HAP-1 (cell line): ENCODE data around the gene IRF2.

Experiments
- DNase-seq, 2 experiments: peaks; one replicate each; pipeline ENCODE4 v3.0.0-alpha.2; 2016 to 2020; ENCODE audit warnings: low spot score in 2 of 2
- H3K27me3 ChIP-seq: fragments of 250-450 bp; sonication (Bioruptor Pico); 2 replicates; pipeline ENCODE4 v1.5.1; 2020; ENCODE audit warnings: low read depth, mild to moderate bottlenecking, moderate library complexity
- H3K36me3 ChIP-seq: fragments of 250-450 bp; sonication (Bioruptor Pico); replicated peaks from 2 replicates; pipeline ENCODE4 v1.5.1; 2020; ENCODE audit warnings: mild to moderate bottlenecking
- H3K4me1 ChIP-seq: fragments of 250-450 bp; sonication (Bioruptor Pico); 2 replicates; pipeline ENCODE4 v1.5.1; 2020; ENCODE audit warnings: mild to moderate bottlenecking
- H3K4me3 ChIP-seq: fragments of 250-450 bp; sonication (Bioruptor Pico); 2 replicates; pipeline ENCODE4 v1.5.1; 2020; ENCODE audit warnings: mild to moderate bottlenecking, moderate library complexity
- H3K9me3 ChIP-seq: fragments of 250-450 bp; sonication (Bioruptor Pico); 2 replicates; pipeline ENCODE4 v1.5.1; 2020; ENCODE audit warnings: mild to moderate bottlenecking, moderate library complexity
- in situ Hi-C: fragments of 300-500 bp; cut with MboI; formaldehyde crosslinking; loops from 3 replicates; pipeline ENCODE4 v1.14.3; 2020; ENCODE audit warnings: low sequenced_read_pairs, inconsistent platforms, mixed read lengths

IRF2 gene

DNA sequence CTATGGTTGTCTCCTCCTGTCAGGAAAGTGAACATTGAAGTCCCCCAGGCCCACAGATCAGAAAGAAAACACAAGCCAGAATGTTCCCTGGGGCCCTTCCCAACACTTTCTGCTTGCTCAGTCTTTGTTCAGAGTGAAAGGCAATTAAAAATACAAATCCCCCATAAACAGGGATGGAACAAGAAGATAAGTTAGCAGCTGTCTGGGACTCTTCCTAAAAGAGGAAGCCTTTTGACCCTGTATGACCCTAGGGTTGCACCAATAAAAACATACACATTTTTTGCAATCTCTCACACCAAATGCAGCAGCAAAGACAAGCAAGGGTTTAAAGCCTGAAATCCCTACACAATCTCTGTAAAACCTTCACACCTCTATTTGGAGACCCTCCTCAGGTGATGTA lies 22.6 kb downstream of the IRF2 start:
- in situ Hi-C loops = no loop called here
- H3K4me1 ChIP-seq = peaks cover 10% of the 10 kb centered on the region

DNA sequence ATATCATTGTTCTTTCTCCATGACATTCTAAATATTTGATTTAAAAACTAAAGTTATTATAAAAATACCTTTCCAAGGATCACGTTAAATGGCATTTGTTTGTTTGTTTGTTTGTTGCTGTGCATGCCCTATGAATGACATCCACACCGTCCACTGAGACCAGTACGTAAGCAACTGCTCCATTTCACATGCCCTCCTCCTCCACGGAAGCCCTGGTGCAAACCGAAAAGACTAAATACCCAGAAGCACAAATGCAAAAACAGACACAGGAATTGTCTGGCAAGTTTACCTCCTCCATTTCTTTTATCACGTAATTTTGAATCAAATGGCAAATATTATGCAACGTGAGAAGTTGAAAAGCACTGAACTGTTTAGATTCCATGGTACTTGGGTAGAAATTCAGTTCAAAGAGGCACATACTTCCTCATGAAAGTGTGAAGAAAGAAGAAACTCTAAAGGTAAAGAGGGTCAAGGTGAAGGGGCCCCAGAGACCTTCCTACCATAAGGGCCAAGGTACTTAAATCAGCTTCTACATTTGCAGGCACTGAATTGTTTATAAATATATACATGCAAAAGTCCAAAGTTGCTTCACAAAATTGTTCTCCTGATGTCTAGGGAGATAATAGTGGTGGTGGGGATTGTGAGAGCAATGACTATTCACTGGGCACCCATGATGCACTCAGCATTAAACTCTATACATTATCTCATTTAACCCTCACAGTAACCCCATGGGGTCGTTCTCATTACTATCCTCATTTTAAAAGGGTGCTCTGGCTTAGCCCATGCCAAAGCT lies 23.4 kb downstream of the IRF2 start:
- in situ Hi-C loops = no loop called here
- H3K27me3 ChIP-seq = no peaks in the 10 kb centered on the region
- no peaks in the 10 kb centered on the region for H3K36me3 ChIP-seq
- peaks cover 10% of the 10 kb centered on the region for H3K4me1 ChIP-seq
- H3K4me3 ChIP-seq = no peak overlapping the region
- no peaks in the 10 kb centered on the region for H3K9me3 ChIP-seq
- no peak for DNase-seq

More for the DNA sequence above, 22.6 kb downstream of the IRF2 start:
- H3K4me3 ChIP-seq = no peak overlapping the region
- peak in 1 of 2 experiments; percentile 28 for DNase-seq
- no peaks in the 10 kb centered on the region for H3K27me3 ChIP-seq
- H3K36me3 ChIP-seq = no peaks in the 10 kb centered on the region
- H3K9me3 ChIP-seq = no peaks in the 10 kb centered on the region

DNA sequence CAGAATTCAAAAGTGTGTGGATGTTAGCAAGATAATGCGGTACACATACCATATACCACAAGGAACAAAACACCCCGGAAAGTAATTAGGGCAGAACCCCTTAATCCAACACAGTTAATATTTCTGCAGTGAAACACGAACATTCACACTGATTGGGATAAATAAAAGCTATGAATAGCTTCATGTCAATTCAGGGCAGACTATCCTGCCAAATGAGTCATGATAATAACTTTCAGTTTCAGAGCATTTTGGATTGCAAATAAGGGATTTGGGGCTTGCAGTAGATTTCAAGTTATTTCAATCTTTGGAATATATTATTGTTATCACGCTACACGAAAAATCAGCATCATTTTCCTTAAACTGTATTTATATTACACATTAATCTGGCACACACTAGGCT lies 24.3 kb downstream of the IRF2 start:
- Histone ChIP-seq H3K4me3 (no peak overlapping the region), H3K4me1 (peaks cover 10% of the 10 kb centered on the region), H3K36me3 (no peaks in the 10 kb centered on the region), H3K9me3 (no peaks in the 10 kb centered on the region), H3K27me3 (no peaks in the 10 kb centered on the region)
- in situ Hi-C loops = no loop called here
- DNase-seq = no peak

DNA sequence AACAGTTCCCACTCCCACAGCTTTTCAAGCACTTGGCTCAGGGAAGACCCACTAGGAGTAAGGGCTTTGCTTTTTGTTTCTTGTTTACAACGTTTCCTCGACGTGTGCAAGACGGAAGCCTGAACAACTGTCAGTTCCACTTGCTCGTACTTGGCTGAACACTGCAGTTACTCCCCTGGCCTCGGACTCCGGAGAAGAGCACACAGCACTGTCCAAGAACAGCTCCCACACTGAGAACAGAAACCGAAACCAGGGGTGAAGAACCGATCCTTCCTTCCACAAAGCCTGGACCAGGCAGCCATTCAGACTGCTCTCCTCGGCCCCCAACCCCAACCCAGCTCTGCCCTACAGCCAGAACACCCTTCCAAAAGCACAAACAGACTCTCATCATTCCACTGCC lies 25.5 kb downstream of the IRF2 start:
- Histone ChIP-seq H3K9me3 (no peaks in the 10 kb centered on the region), H3K36me3 (no peaks in the 10 kb centered on the region), H3K27me3 (no peaks in the 10 kb centered on the region), H3K4me1 (peaks cover 10% of the 10 kb centered on the region), H3K4me3 (no peak overlapping the region)
- no peak for DNase-seq
- in situ Hi-C loops = no loop called here

DNA sequence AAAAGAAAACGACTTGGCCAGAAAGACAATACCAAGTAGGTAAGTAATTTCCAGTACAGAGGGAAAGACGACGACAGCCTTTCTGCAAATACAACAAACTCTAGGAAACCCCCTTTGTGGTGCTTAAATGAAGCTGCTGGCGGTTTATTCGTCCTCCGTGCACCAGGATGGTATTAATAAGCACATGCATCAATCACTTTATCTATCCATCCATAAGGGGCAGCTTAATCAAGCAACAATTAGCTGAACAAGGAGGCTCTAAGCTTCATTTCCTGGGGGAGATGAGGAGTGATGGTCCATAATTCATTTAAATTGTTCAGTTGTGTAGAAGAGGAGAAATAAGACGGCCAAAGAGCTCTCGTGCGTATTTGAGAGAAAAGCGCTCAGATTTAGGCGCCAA lies 26.2 kb downstream of the IRF2 start:
- Histone ChIP-seq H3K4me3 (no peak overlapping the region), H3K4me1 (peaks cover 10% of the 10 kb centered on the region), H3K9me3 (no peaks in the 10 kb centered on the region), H3K36me3 (no peaks in the 10 kb centered on the region), H3K27me3 (no peaks in the 10 kb centered on the region)
- no peak for DNase-seq
- in situ Hi-C loops = no loop called here

DNA sequence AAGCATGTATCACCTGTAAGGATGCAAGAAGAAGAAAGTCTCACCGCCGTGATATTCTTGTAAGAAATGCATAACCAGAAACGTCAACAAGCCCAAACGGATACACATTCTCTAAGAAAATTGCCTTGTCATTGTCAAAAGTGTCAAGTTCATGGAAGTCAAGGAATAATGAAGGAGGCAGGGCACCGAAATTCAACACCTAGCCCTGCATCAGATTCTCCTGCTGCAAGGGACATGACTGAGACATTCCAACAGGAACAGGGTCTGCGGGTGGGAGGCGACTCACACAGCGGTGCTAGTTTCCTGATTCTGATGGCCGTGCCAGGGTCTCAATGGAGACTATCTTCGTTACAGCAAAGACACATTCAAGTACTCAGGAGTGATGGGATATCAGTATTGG lies 26.7 kb downstream of the IRF2 start:
- H3K4me1 ChIP-seq = peaks cover 10% of the 10 kb centered on the region
- in situ Hi-C loops = no loop called here

DNA sequence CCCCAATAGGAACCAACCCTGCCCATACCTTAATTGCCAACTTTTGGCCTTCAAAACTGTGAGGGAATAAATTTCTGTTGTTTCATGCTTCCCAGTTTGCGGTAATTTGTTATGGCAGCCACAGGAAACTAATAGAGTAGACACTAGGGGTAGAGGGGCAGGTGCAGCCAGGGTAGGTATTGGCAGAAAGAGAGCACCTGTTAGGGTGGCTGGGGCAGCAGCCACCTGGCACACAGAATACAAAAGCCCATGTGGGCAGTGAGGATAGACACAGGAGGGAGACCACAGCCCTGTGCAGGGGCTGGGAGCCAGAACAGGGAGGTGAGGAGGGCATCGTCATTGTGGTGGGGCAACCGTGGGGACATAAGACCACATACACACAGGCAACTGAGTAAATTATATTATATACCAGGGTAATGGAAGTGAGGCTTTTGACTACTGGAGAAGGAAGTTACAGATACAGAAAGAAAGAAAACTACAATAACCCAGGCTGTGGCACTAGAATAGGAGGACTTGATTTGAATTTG lies 28.2 kb downstream of the IRF2 start:
- Histone ChIP-seq H3K27me3 (no peaks in the 10 kb centered on the region), H3K4me1 (peaks cover 10% of the 10 kb centered on the region), H3K4me3 (no peak overlapping the region), H3K9me3 (no peaks in the 10 kb centered on the region), H3K36me3 (no peaks in the 10 kb centered on the region)
- in situ Hi-C loops = no loop called here
- DNase-seq = no peak

More for the DNA sequence above, 26.7 kb downstream of the IRF2 start:
- Histone ChIP-seq H3K4me3 (no peak overlapping the region), H3K27me3 (no peaks in the 10 kb centered on the region), H3K9me3 (no peaks in the 10 kb centered on the region), H3K36me3 (no peaks in the 10 kb centered on the region)
- no peak for DNase-seq

DNA sequence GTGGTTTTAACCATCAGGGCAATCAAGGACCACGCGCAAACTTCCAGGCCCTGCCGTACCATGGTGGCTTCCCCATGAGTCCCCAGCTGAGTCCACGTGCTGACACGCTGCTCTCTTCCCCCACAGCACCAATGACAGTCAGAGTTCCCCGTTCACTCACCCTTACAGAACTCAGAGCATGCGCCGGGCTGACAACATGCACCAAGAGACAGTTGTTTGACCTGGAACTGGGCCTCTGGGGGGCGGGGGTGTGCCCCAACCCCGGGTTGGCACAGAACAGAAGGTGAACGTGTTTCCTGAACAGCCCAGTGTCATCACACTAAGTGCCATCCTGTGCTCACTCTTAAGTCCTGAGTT lies 29.4 kb downstream of the IRF2 start:
- in situ Hi-C loops = no loop called here

DNA sequence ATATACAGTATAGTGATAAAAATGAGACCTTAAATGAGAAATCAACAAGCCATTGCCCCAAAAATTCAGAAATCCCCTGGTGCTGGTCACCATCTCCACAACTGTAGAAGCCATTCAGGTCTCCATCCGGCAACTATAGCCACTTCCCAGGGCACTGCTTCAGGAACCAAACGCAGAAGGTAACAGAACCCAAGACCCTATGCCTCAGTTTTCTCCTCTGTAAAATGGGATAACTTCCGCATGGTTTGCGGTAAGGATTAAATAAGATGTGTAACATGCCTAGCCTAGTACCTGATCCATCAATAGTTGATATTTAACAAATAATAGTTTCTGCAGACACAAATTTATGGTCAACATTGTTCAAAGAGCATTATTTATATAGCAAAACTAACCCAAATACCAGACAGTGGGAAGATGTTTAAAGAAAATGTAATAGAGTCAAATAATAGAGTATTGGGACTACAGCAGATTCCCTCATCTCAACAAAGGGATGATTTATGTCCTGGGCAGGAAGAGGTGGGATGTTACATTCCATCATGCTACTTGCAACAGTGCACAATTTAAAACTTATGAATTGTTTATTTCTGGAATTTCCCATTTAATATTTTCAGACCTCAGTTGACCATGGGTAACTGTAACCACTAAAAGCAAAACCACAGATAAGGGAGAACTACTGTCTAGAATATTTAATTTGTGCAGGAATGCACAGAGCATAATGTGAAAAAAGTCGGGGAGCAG lies 30.0 kb downstream of the IRF2 start:
- no peaks in the 10 kb centered on the region for H3K4me1 ChIP-seq
- H3K9me3 ChIP-seq = no peaks in the 10 kb centered on the region
- no peak overlapping the region for H3K4me3 ChIP-seq
- no peaks in the 10 kb centered on the region for H3K27me3 ChIP-seq
- no peak for DNase-seq
- no peaks in the 10 kb centered on the region for H3K36me3 ChIP-seq
- in situ Hi-C loops = no loop called here

More for the DNA sequence above, 29.4 kb downstream of the IRF2 start:
- Histone ChIP-seq H3K9me3 (no peaks in the 10 kb centered on the region), H3K4me1 (peaks cover 4% of the 10 kb centered on the region), H3K4me3 (no peak overlapping the region), H3K27me3 (no peaks in the 10 kb centered on the region), H3K36me3 (no peaks in the 10 kb centered on the region)
- no peak for DNase-seq

DNA sequence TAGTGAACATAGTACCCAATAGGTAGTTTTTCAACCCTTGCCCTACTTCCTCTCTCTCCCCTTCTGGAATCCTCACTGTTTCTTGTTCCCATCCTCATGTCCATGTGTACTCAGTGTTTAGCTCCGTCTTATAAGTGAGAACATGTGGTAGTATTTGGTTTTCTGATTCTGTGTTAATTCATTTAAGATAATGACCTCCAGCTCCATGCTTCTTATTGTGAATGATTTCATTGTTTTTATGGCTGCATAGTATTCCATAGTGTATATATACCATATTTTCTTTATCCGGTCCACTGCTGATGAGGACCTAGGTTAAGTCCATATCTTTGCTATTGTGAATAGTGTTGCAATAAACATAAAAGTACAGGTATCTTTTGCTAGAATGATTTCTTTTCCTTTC lies 31.0 kb downstream of the IRF2 start:
- Histone ChIP-seq H3K4me3 (no peak overlapping the region), H3K9me3 (no peaks in the 10 kb centered on the region), H3K36me3 (no peaks in the 10 kb centered on the region), H3K4me1 (no peaks in the 10 kb centered on the region), H3K27me3 (no peaks in the 10 kb centered on the region)
- no peak for DNase-seq
- in situ Hi-C loops = no loop called here

DNA sequence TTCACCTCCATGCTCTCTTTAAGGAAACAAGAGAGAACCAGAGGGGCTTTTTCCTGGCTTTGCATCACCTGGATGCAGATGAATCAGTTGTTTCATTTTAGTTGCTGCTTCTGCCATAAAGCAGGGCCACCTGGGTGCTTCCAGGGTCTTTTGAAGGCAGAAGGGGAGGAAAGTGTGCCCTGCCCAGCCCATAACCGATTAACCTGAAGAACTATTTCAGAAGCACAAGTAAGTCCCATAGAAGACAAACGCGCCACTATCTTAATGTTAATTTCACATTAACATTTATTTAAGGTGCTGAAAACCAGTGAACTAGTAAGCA lies 32.1 kb downstream of the IRF2 start:
- Histone ChIP-seq H3K4me1 (no peaks in the 10 kb centered on the region), H3K27me3 (no peaks in the 10 kb centered on the region), H3K36me3 (no peaks in the 10 kb centered on the region), H3K9me3 (no peaks in the 10 kb centered on the region), H3K4me3 (no peak overlapping the region)
- DNase-seq = no peak
- in situ Hi-C loops = no loop called here

DNA sequence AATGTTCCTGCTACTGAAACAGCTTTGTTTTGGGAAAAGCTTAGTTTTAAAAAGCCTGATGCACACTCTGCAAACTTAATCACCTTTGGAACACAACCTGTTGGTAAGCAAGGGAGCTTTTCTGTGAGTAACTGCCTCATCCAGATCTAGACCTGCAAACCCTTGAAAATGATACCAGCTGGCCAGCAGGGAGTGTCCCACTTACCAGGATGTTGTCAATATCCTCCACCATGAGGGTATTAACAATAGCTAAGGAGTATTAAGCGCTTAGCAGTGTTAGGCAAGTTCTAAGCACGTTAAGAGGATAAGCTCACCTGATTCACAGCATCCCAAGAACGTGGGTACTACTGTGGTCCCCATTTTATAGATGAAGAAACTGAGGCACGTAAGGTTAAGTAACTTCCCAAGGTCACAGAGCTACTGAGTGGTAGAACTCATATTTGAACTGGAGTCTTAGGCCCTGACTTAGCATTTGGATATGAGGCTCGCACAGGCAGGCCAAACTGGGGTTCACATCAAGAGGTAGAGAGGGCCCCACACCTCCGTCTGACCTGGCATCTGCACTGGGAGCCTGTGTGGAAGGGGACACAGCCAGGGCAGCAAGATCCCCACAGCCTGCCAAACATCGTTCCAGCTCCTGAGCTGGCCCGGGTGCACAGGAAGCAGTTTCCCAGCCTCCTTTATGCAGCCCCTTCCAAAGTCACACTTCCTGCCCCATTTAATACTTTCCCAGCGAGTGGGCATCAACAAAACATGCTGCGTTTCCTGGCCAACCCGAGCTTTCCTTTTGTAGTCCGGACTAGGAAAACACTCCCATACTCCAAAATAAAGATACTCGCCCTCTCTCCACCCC lies 32.7 kb downstream of the IRF2 start:
- H3K4me3 ChIP-seq = no peak overlapping the region
- in situ Hi-C loops = no loop called here

DNA sequence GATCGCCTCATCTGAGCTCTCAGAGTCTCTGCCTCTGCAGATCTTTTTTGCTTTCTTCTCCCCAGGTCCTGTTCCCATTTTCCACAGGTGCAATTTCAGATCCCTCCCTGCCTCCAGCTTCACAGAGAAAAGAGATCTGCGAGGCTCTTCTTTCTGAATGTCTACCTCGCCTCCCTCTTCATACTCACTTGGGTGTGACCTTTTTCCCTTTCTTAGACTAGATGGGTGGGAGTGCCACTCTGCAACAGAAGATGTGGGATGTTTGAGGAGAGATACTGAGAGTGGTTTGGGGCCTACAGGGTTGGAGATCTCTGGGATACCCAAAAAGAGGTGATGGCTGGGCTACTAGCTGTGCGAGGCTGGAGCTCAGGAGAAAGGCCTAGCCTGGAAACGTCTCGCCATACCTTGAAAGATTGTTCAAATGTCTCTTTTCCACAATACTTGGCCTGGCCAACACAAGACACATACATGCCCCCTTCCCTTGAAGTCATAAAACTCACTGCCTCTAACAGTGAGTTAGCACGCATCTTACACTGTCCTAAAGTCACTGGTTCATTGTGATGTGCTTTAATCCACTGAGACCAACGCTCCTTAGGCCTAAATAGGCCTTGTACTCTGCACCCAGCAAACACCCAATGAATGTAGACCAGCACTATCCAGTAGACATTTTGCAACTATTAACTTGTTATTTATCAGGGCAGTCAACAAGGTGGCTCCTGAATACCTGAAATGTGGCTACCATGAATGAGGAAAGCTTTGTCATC lies 33.6 kb downstream of the IRF2 start:
- no peak for DNase-seq
- in situ Hi-C loops = no loop called here
- Histone ChIP-seq H3K27me3 (no peaks in the 10 kb centered on the region), H3K4me1 (no peaks in the 10 kb centered on the region), H3K4me3 (no peak overlapping the region), H3K36me3 (no peaks in the 10 kb centered on the region), H3K9me3 (no peaks in the 10 kb centered on the region)

More for the DNA sequence above, 32.7 kb downstream of the IRF2 start:
- H3K36me3 ChIP-seq = no peaks in the 10 kb centered on the region
- no peaks in the 10 kb centered on the region for H3K9me3 ChIP-seq
- H3K27me3 ChIP-seq = no peaks in the 10 kb centered on the region
- no peak for DNase-seq
- H3K4me1 ChIP-seq = no peaks in the 10 kb centered on the region
